HUES6 (cell line): Measurements from ENCODE around the gene R3HDML.
"Not testable (repeated sequence)": the region's sequence is repeated elsewhere in the genome, so short reads cannot be mapped to it uniquely, and the experiment has no call there.

Experiments
- H3K27ac ChIP-seq: 2 replicates; pipeline ENCODE4 v1.7.0; 2013; ENCODE audit warnings: low read depth, mild to moderate bottlenecking, low read length, inconsistent platforms
- H3K27me3 ChIP-seq: 2 replicates; pipeline ENCODE4 v1.6.1; 2013; ENCODE audit warnings: low read length; ENCODE audit not compliant: control insufficient read depth, insufficient read depth
- H3K36me3 ChIP-seq: 2 replicates; pipeline ENCODE4 v1.6.1; 2013; ENCODE audit warnings: low read length; ENCODE audit not compliant: control insufficient read depth, insufficient read depth
- H3K4me1 ChIP-seq: 2 replicates; pipeline ENCODE4 v1.6.1; 2013; ENCODE audit warnings: low read length; ENCODE audit not compliant: control insufficient read depth, insufficient read depth
- H3K4me3 ChIP-seq: 2 replicates; pipeline ENCODE4 v1.5.1; 2013; ENCODE audit warnings: low read depth, low read length
- H3K9ac ChIP-seq: one replicate; pipeline ENCODE4 v1.6.1; 2013; ENCODE audit warnings: mild to moderate bottlenecking, low read length
- H3K9me3 ChIP-seq: 2 replicates; pipeline ENCODE4 v1.6.1; 2013; ENCODE audit warnings: low read depth, low read length; ENCODE audit not compliant: control insufficient read depth, insufficient read depth

The R3HDML gene

GRCh38 chr20:44306927-44307326 lies 29.9 kb upstream of the R3HDML start:
- Histone ChIP-seq H3K9me3 (no peaks in the 10 kb centered on the region), H3K36me3 (no peaks in the 10 kb centered on the region), H3K4me3 (no peak overlapping the region), H3K27ac (no peak overlapping the region), H3K27me3 (peaks cover 10% of the 10 kb centered on the region), H3K4me1 (peaks cover 10% of the 10 kb centered on the region; the same call in 1 of the 2 replicates), H3K9ac (no peak overlapping the region)

- Histone ChIP-seq H3K9me3 (no peaks in the 10 kb centered on the region), H3K4me1 (peaks cover 10% of the 10 kb centered on the region; the same call in 1 of the 2 replicates), H3K36me3 (no peaks in the 10 kb centered on the region), H3K27ac (no peak overlapping the region), H3K4me3 (peak overlapping the region; percentile 91), H3K9ac (peak overlapping the region; percentile 80), H3K27me3 (peaks cover 13% of the 10 kb centered on the region)
These were observed 26.8 kb upstream of the R3HDML start for GRCh38 chr20:44309763-44310663.

DNA sequence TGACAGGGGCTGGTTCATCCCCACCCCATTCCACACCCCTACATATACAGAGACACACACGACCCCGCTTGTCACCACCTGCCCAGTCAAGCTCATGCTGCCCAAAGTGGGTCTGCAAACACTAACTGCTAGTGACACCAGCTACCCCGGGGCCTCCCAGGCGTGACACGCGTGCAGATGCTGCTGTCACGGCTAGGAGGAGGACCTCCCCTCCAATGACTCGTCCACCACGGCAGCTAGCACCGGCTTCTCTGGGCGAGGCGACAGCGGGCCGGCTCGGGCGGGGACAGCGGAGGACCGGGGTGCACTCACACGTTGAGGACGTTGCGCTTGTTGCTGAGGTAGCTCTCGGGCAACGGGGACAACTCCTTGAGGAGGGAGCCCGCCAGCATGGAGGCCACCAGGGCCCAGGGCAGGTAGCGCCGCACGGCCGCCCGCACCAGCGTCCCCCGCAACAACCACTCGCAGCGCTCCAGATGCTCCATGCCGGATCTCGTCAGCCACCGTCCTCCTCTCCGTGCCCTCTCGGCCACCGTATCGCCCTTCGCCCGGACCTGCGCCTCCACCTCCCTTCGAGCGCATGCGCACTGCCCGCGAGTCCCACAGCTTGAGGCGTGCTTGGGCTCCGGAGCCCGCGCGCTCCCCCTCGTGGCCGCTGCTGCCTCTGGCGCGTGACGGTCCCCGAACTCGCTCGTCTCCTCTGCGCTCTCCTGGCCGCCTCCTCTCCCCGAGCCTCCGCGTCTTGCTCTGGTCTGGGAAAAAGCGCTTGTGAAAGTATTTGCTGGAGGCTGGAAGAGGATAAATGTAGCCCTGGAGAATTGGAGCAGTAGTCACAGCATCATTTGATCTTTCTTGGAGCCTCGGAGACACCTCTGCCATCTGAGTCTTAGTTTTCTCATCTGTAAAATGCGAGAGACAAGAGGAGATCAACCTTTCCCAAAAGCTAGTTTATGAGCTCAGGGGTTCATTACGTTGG lies 25.9 kb upstream of the R3HDML start, which contains the start of gene FITM2:
FITM2 (minus strand) TSS at position 539 of the 976 bp plus-strand sequence; CDS start at position 485, 54 bp downstream.
- Histone ChIP-seq H3K4me1 (peaks cover 10% of the 10 kb centered on the region; the same call in 1 of the 2 replicates), H3K4me3 (peak within 1 kb of the TSS; percentile 91), H3K27me3 (peaks cover 13% of the 10 kb centered on the region), H3K27ac (no peak within 1 kb of the TSS), H3K9ac (peak within 1 kb of the TSS; percentile 80), H3K9me3 (no peaks in the 10 kb centered on the region), H3K36me3 (no peaks in the 10 kb centered on the region)

DNA sequence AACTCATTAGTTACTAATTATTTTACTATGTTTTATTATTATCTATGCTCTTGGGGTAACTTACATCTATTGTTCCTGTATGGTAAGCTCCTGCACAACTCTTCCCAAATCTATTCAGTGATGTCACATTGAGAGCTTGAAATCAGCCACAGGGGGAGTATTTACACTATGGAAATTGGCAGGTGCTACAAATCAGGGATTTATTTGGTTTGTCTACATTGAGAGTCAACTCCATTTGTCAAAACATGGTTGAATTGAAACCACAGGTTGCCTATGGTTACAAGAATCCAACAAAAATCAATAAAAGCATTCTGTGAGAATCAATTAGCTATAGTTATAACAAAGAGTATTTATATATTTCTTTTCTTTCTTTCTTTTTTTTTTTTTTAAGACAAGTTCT lies 22.0 kb upstream of the R3HDML start:
- Histone ChIP-seq H3K27me3 (peaks cover 13% of the 10 kb centered on the region), H3K27ac (no peak overlapping the region), H3K9me3 (0 out of 2 replicates have a peak, but pooled peaks cover under 1% of the 10 kb centered on the region), H3K36me3 (no peaks in the 10 kb centered on the region), H3K4me1 (peaks cover 7% of the 10 kb centered on the region; the same call in 1 of the 2 replicates), H3K9ac (no peak overlapping the region), H3K4me3 (no peak overlapping the region)

GRCh38 chr20:44319839-44320422 lies 16.9 kb upstream of the R3HDML start:
- Histone ChIP-seq H3K4me3 (no peak overlapping the region), H3K9ac (no peak overlapping the region), H3K27me3 (no peaks in the 10 kb centered on the region), H3K4me1 (peaks cover 5% of the 10 kb centered on the region), H3K27ac (no peak overlapping the region), H3K9me3 (peaks cover 5% of the 10 kb centered on the region; the same call in 1 of the 2 replicates), H3K36me3 (no peaks in the 10 kb centered on the region)

- Histone ChIP-seq H3K4me1 (peaks cover 8% of the 10 kb centered on the region), H3K9ac (no peak overlapping the region), H3K9me3 (peaks cover 5% of the 10 kb centered on the region; the same call in 1 of the 2 replicates), H3K36me3 (no peaks in the 10 kb centered on the region), H3K27ac (no peak overlapping the region), H3K4me3 (no peak overlapping the region), H3K27me3 (no peaks in the 10 kb centered on the region)
These were observed 12.5 kb upstream of the R3HDML start for GRCh38 chr20:44324343-44324742.

DNA sequence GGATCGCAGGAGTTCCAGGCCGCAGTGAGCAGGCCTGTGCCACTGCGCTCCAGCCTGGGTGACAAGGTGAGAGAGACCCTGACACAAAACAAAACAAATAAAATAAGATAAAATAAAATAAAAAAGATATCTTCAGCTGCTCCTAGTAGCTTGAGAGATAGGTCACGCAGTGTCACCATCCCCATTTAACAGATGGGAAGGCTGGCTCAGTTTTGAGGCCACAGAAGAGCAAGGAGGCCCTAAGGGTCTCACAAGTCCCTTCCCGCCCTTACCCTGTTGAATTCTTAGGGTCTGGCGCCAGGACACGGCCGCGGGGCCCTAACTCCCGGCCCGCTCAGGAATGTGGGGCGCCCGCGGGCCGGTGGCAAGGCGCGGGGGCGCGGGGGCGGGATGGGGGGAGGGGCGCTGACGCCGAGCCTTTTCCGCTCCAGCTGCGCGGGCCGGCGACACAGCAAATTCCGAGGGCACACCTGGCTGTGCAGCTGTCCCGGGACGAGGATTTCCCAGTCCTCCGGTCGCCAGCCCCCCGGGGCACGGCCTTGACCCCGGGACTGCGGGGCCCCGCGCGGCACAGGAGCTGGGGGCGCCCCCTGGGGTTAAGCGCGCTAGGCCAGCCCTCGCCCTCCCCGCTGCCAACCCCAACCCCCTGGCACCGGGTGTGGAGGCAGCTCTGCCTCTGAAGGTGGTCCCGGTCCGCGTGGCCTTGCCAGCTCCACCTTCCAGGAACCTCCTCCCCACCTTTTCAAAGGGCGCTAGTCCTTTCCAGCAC lies 10.3 kb upstream of the R3HDML start:
- Histone ChIP-seq H3K9ac (no peak overlapping the region), H3K27ac (no peak overlapping the region), H3K4me1 (peaks cover 8% of the 10 kb centered on the region), H3K27me3 (no peaks in the 10 kb centered on the region), H3K36me3 (no peaks in the 10 kb centered on the region), H3K4me3 (peak overlapping the region; percentile 50), H3K9me3 (no peaks in the 10 kb centered on the region)

- H3K27me3 ChIP-seq, H3K4me1 ChIP-seq, H3K4me3 ChIP-seq, H3K27ac ChIP-seq, H3K9me3 ChIP-seq, H3K36me3 ChIP-seq, H3K9ac ChIP-seq: not testable (repeated sequence)
These were observed 9.1 kb upstream of the R3HDML start for GRCh38 chr20:44327748-44328147.

DNA sequence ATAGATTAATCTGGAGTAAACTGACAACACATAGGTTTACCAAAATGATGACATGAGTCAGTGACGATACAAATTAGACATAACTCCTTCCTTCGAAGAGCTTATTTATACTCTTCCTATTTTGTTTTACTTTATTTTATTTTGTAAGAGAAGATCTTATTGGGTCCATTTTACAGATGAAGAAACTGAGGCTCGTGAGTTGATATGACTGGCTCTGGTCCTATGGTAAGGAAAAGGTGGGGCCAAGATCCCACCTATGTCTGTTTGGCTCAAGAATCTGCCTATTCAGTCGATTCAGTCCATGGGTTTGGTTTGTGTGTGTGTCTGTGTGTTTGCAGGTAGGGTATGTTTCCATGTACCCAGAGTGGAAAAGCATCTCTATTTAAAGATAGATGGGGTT lies 8.4 kb upstream of the R3HDML start:
- Histone ChIP-seq H3K27me3 (no peaks in the 10 kb centered on the region), H3K4me3 (no peak overlapping the region), H3K9me3 (no peaks in the 10 kb centered on the region), H3K27ac (no peak overlapping the region), H3K9ac (no peak overlapping the region), H3K36me3 (no peaks in the 10 kb centered on the region), H3K4me1 (peaks cover 8% of the 10 kb centered on the region)

GRCh38 chr20:44331201-44331600 lies 5.6 kb upstream of the R3HDML start:
- Histone ChIP-seq H3K4me3 (no peak overlapping the region), H3K4me1 (peaks cover 10% of the 10 kb centered on the region; the same call in 1 of the 2 replicates), H3K9ac (no peak overlapping the region), H3K36me3 (no peaks in the 10 kb centered on the region), H3K9me3 (no peaks in the 10 kb centered on the region), H3K27ac (no peak overlapping the region), H3K27me3 (no peaks in the 10 kb centered on the region)
